ENCODE measurements around the gene PHF14.

The PHF14 gene

DNA sequence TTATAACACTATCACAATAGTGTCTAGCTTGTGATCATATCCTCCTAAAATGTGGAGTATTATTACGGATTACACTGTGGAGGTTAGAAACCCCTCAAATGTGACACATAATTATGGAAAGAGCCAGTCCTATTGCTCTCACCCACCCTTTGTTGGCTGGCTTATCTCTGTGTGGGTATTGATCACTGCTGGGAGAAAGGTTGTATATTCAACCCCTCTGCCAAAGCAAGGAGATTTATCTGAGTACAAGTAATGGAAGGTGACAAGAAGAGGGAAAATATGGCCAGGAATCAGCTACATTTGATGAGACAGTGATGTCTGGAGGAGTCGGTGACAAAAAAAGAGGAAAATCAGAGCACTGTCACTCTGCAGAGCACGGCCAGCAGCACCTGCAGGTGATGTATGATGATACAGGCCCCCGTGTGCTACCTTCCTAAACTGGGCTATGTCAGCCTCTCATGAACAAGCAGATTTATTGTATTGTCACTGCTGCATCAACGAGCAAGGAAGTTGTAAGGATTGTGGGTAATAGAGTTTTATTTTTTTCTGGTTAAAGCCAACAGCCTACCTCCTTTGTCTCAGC is 235.3 kb downstream of the PHF14 start:
- no peak for DNase-seq (ENCODE audit: low read depth)

DNA sequence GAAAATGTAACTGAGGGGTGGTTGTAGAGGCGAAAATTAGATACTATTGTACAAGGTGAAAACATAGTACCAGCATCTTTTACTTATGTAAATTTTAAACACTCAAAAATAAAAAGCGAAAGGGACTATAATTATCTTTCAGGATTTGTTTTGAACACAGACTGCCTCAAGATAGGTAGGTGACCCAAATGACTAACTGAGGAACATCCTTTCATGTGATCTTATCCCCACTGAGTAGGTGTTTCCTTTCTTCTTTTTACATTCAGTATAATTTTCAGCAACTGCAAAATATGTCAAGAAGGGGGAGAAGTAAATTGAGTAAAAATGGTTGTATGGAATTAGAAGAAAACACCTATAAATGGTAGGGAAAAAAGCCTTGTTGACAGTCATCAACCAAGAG is 236.7 kb downstream of the PHF14 start:
- DNase-seq (ENCODE audit: low read depth), result no peak

DNA sequence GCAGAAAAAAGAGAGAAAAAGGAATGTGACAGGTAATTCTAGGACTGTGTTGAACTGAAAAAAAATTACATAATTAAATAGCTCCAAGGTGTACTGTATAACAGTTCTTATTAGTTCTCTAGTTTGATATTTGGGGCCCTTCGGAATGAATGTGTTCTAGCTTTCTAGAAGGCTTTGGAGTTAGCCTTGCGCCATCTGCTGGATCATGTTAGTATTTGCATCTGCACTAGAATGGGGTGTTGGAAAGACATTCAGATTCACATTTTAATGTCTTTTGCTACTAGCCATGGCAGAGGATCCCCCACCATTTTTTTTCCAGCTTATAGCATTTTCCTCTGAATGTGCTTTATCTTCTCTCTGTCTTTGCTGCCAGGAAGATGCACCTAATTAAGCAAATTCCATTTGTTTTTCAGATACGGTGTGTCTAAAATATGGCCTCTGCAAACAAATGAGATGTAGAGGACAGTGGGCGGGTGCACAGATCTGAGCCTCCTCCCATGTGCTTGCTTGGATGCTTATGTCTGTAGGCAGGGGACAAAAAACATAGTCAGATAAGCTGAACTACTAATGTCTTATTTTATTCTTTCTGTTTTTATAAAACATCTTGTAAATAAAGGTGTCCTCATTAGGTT is 238.5 kb downstream of the PHF14 start:
- no peak for DNase-seq (ENCODE audit: low read depth)

DNA sequence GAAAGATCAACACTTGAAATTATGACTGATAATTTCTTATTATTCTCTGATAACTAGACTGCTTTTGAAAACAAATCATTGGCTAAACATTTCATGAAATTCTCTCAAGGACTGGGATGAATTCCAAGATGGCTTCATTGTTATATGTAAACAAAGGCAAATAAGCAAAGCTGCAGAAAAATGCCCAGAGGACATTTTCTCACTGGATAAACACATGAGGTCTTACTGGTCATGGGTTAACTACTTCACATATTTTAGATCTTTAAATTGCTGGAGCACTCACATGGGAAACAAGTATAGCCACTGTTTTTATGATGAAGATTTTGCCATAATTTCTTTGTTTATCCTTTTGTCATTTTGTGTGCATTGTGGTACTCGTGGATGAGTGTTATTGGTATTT is 239.1 kb downstream of the PHF14 start:
- no peak for DNase-seq (ENCODE audit: low read depth)

DNA sequence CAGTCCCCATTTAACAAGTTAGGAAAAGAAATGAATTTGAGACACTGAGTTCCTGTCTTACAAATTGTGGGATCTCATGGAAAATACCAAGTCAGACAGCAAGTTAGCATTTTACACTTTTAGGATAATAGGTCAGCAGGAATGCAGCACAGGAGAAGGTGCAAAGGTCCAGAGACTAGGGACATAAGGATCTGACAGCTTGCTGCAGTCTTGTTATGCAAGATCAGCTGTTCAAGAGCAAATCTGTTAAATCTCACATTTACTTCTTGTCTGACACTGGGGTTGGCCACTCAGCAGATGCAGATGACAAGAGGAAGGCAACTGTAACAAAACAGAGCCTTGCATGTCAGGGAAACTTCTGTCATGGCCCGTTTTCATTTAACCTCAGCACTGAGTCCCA is 239.6 kb downstream of the PHF14 start:
- no peak for DNase-seq (ENCODE audit: low read depth)

DNA sequence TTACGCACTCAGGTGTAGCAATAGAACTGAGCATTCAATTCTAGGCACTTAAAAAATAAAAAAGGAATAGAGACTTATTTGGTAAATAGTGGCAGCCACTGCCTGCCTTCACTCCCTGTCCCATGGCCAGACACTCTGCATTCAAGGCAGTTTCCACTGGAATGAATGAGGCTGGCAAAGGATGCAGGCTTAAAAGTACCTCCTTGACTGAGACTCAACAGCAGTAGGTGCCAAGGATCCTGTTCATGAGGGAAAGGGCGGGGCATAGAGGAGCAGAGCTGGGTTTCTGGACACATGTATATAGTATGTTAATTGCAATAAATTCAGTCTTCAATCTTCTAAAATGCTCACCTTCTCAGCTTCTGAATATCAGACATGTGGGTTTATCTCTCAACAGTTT is 242.6 kb downstream of the PHF14 start:
- no peak for DNase-seq (ENCODE audit: low read depth)

DNA sequence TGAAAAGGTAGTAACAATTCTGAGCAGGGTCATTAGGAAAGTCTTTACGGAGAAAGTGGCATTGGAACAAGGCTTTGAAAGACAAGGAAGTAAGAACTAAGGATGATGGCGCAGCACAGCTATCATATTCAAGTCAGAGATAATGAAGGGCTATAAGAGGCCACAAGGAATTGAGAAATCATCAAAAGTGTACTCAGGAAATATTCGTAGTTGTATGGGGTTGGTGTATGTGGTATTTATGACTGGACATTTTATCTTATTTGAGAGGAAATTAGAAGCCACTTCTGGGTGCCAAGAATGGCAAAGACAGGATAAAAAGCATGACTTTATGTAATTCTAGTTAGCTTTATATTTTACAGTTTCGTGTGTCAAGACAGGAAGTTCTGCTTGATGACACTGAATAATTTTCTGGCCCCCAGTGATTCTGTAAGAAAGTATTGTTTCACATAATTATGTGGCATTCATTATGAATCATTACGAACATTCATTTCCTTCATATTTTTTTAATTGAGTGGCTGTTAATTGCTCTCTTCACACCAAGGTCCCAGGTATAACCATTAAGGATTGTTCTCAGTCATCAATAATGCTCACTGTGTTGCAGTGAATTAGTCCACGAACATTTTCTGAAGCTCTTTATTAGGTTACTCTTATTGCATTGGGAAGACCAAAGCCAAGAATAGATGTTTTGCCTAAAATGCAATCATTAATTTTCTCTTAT is 244.3 kb downstream of the PHF14 start:
- DNase-seq (ENCODE audit: low read depth), result no peak

All from stimulated activated CD8-positive, alpha-beta memory T cell treated with anti-CD3 and anti-CD28 coated beads, Interleukin-15, amount 100 ng/mL, for 24 hours (primary cell).